ENCODE results near the gene RAB6B. TPM values are rescaled to one million over a fixed set of nuclear protein-coding genes. Genes with fewer than 3 reads are reported as not detected.

The RAB6B gene
- total RNA-seq, 2 donors from 2014 or later = 2.6 to 5.6 TPM

DNA sequence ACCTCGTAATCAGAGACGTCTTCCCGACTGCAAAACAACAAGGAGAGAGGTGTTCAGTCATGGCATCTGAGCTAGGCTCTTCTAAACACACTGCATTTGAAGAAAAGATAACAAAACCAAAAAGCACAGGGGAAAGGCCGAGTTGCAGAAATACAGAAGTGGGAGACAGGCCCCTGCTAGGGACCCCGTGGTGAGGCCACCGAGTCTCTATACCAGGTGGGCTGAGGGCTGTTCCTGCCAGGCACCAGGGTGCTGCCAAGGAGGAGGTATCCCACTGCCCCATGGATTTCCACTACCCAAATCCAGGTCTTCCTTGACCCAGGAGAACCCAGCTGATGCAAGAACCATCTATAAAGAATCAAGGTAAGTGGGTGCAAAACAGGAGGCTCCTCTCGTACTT, 31.1 kb downstream of the RAB6B start:
- DNase-seq = no peak
- no peak overlapping the region for H3K4me3 ChIP-seq

DNA sequence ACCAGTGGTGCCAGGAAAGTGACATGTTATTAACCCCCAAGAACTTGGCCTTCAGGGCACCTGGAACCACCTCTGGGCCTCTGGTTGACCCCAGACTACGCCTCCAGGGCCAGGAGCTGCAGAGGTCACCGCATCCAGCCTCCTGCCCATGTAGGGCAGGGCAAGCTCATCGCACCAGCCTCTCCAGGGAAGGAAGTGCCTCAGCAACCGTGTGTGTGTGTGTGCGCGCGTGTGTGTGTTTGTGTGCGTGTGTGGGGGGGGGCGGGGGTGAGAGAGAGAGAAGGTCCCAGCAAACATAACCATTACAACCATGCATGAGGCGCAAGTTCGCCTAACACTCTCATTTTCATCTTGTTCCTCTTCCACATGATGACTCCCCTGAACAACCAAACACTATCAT, 31.8 kb downstream of the RAB6B start:
- Histone ChIP-seq H3K4me3 (no peak overlapping the region), H3K27me3 (no peaks in the 10 kb centered on the region), H3K27ac (no peak overlapping the region), H3K36me3 (no peaks in the 10 kb centered on the region), H3K4me1 (no peaks in the 10 kb centered on the region), H3K9me3 (no peaks in the 10 kb centered on the region), H3K9ac (ENCODE audit: low read depth in 2 of 2, low read length in 2 of 2) (no peak overlapping the region)
- intact Hi-C loops (cut with DNase I) = no loop called here
- TF ChIP-seq, protein P1, sequence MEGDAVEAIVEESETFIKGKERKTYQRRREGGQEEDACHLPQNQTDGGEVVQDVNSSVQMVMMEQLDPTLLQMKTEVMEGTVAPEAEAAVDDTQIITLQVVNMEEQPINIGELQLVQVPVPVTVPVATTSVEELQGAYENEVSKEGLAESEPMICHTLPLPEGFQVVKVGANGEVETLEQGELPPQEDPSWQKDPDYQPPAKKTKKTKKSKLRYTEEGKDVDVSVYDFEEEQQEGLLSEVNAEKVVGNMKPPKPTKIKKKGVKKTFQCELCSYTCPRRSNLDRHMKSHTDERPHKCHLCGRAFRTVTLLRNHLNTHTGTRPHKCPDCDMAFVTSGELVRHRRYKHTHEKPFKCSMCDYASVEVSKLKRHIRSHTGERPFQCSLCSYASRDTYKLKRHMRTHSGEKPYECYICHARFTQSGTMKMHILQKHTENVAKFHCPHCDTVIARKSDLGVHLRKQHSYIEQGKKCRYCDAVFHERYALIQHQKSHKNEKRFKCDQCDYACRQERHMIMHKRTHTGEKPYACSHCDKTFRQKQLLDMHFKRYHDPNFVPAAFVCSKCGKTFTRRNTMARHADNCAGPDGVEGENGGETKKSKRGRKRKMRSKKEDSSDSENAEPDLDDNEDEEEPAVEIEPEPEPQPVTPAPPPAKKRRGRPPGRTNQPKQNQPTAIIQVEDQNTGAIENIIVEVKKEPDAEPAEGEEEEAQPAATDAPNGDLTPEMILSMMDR (IDR thresholded peaks at IDR 0.05) = no peak
- no peak for DNase-seq

More for the DNA sequence above, 31.1 kb downstream of the RAB6B start:
- intact Hi-C loops (cut with DNase I) = no loop called here
- H3K9me3 ChIP-seq = no peaks in the 10 kb centered on the region
- H3K4me1 ChIP-seq = no peaks in the 10 kb centered on the region
- no peaks in the 10 kb centered on the region for H3K27me3 ChIP-seq
- H3K9ac ChIP-seq (ENCODE audit: low read depth in 2 of 2, low read length in 2 of 2) = no peak overlapping the region
- no peak overlapping the region for H3K27ac ChIP-seq
- H3K36me3 ChIP-seq = no peaks in the 10 kb centered on the region
- TF ChIP-seq, protein P1 (IDR thresholded peaks at IDR 0.05) = no peak

DNA sequence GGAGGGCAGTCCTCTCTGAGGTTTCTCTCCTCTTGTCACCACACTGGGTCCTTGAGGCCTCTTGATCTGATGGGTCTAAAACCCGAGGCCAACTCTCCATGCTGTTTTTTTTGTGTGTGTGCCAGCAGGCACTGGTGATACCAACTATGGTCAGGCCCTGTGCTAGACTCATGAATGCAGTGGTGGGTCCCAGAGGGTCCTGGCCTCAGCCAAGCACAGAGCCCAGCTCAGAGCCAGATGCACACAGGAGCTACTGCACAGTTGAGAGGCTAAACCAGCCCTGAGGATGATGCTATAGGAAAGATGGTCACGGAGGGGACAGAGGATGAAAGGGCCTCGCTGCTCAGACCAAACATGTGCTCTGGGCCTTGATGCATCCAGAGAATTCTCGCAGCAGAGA, 33.5 kb downstream of the RAB6B start:
- no peaks in the 10 kb centered on the region for H3K9me3 ChIP-seq
- H3K4me1 ChIP-seq = no peaks in the 10 kb centered on the region
- H3K4me3 ChIP-seq = no peak overlapping the region
- no peak for DNase-seq
- TF ChIP-seq, protein P1 (IDR thresholded peaks at IDR 0.05) = no peak
- no peak overlapping the region for H3K27ac ChIP-seq
- H3K9ac ChIP-seq (ENCODE audit: low read depth in 2 of 2, low read length in 2 of 2) = no peak overlapping the region
- intact Hi-C loops (cut with DNase I) = no loop called here
- no peaks in the 10 kb centered on the region for H3K36me3 ChIP-seq
- no peaks in the 10 kb centered on the region for H3K27me3 ChIP-seq

DNA sequence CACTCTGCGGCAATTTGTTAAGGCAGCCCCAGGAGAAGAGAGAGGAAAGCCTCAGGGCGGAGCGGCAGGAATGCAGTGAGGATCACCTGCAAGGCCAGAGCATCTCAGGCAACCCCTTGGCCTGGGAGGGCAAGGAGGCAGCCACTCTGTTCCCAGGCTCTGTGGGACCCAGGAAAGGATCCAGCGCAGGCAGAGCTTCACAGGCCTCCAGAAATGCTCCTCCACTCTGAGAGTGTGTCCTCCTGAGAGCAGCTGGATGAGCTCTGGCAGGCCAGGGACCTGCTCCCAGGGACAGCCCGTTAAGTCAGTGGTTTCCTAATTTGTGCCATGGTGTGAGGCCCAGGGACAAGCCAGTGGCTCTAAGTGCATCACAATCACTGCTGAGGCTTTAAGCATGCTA, 35.2 kb downstream of the RAB6B start:
- Histone ChIP-seq H3K4me3 (no peak overlapping the region), H3K9me3 (no peaks in the 10 kb centered on the region), H3K36me3 (no peaks in the 10 kb centered on the region), H3K27me3 (no peaks in the 10 kb centered on the region), H3K4me1 (no peaks in the 10 kb centered on the region), H3K27ac (no peak overlapping the region), H3K9ac (ENCODE audit: low read depth in 2 of 2, low read length in 2 of 2) (no peak overlapping the region)
- TF ChIP-seq, protein P1 (IDR thresholded peaks at IDR 0.05) = no peak
- DNase-seq = no peak
- intact Hi-C loops (cut with DNase I) = no loop called here

DNA sequence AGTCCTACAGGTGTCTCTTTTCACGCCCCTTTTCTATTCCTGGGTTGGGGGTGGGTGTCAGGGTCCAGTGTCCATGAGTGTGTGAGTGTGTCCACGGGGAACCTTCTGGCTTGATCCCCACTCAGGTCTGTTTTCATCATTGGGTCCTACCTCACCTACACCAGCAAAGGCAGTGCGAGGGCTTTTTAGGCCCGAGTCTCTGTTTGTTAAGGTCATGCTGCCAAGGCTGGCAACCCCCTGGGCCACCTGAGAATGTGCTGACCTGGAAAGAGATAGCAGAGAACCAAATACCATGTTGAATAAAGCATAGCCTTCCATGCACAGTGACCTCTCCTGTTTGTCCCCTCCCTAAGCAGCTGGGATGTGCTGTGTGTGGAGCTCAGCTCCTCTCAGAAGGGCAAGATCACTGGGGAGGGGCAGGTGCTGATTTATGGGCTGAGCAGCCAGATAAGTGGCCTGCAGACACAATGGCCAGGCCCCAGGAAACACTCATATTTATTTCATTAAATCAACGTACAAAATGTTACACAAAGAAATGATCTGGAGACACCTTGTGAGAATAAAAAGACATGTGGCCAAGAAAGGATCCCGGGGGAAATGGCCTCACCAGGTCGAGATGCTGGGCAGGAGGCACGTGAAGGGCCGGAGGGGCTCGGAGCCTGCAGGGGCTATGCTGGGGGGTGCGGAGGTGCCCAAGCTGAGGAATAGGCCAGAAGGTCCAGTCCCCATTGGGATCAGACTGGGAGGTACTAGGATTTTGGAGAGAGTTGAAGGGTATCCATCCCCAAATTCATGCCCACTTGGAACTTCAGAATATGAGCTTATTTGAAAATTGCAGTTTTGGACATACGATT, 36.1 kb downstream of the RAB6B start:
- no peak overlapping the region for H3K27ac ChIP-seq
- no peak for DNase-seq
- no peaks in the 10 kb centered on the region for H3K9me3 ChIP-seq
- intact Hi-C loops (cut with DNase I) = no loop called here
- no peaks in the 10 kb centered on the region for H3K36me3 ChIP-seq
- H3K4me3 ChIP-seq = no peak overlapping the region
- TF ChIP-seq, protein P1 (IDR thresholded peaks at IDR 0.05) = no peak
- H3K9ac ChIP-seq (ENCODE audit: low read depth in 2 of 2, low read length in 2 of 2) = no peak overlapping the region
- no peaks in the 10 kb centered on the region for H3K4me1 ChIP-seq
- no peaks in the 10 kb centered on the region for H3K27me3 ChIP-seq
